HFFc6 (cell line): ENCODE data around the gene WDR91. TPM values are rescaled to one million over a fixed set of nuclear protein-coding genes. Genes with fewer than 3 reads are reported as not detected.

Experiments used
- DNase-seq: peaks from one replicate; pipeline ENCODE4 v3.0.0-alpha.2; 2018
- H3K27ac Mint-ChIP-seq: 2 replicates; pipeline ENCODE4 v1.8.0; 2020; ENCODE audit warnings: mild to moderate bottlenecking, mixed read lengths
- H3K27me3 Mint-ChIP-seq: 2 replicates; pipeline ENCODE4 v1.8.0; 2021; ENCODE audit warnings: mild to moderate bottlenecking, moderate library complexity, mixed read lengths; ENCODE audit not compliant: insufficient read depth
- H3K36me3 Mint-ChIP-seq: 2 replicates; pipeline ENCODE4 v1.8.0; 2021; ENCODE audit warnings: low read depth, mixed read lengths
- H3K4me1 Mint-ChIP-seq: 2 replicates; pipeline ENCODE4 v1.8.0; 2020; ENCODE audit warnings: low read depth, mixed read lengths
- H3K4me3 Mint-ChIP-seq: 2 replicates; pipeline ENCODE4 v1.8.0; 2020; ENCODE audit warnings: mild to moderate bottlenecking, moderate library complexity, mixed read lengths
- H3K9me3 Mint-ChIP-seq: 2 replicates; pipeline ENCODE4 v1.8.0; 2020; ENCODE audit warnings: mild to moderate bottlenecking, mixed read lengths
- CTCF ChIP-seq: fragments of 200-600 bp; sonication (generic); IDR thresholded peaks from 2 replicates; pipeline ENCODE4 v1.5.0; 2021; ENCODE audit warnings: antibody characterized with exemption, mild to moderate bottlenecking
- total RNA-seq, 6 experiments: library from RNA; stranded (reverse); fragmentation: NEBNext Ultra II Directional; extraction: Animal tissue kit (Norgen Biotek cat#: 25700); gene quantifications; 2 replicates in 1 of 6; 3 replicates in 5 of 6; pipeline ENCODE4 v1.2.3, GENCODE V29; 2021

Gene WDR91
- total RNA-seq, 6 experiments from 2014 or later = 7.5 to 12.4 (median 10.4) TPM

- Mint-ChIP-seq H3K27me3 (peaks cover 7% of the 10 kb centered on the region), H3K27ac (no peak overlapping the region), H3K4me3 (no peak overlapping the region), H3K36me3 (peaks cover 32% of the 10 kb centered on the region), H3K9me3 (peaks cover 31% of the 10 kb centered on the region), H3K4me1 (peaks cover 28% of the 10 kb centered on the region)
- no peak for TF ChIP-seq CTCF
- DNase-seq = no peak
Observed at GRCh38 chr7:135156290-135156689, 55.0 kb downstream of the WDR91 start.

- TF ChIP-seq CTCF = no peak
- H3K9me3 Mint-ChIP-seq = peaks cover 31% of the 10 kb centered on the region
- no peak for DNase-seq
- peaks cover 7% of the 10 kb centered on the region for H3K27me3 Mint-ChIP-seq
- no peak overlapping the region for H3K4me3 Mint-ChIP-seq
- H3K36me3 Mint-ChIP-seq = peaks cover 32% of the 10 kb centered on the region
- H3K4me1 Mint-ChIP-seq = peaks cover 16% of the 10 kb centered on the region
- no peak overlapping the region for H3K27ac Mint-ChIP-seq
Observed at GRCh38 chr7:135154734-135155133, 56.6 kb downstream of the WDR91 start.

DNA sequence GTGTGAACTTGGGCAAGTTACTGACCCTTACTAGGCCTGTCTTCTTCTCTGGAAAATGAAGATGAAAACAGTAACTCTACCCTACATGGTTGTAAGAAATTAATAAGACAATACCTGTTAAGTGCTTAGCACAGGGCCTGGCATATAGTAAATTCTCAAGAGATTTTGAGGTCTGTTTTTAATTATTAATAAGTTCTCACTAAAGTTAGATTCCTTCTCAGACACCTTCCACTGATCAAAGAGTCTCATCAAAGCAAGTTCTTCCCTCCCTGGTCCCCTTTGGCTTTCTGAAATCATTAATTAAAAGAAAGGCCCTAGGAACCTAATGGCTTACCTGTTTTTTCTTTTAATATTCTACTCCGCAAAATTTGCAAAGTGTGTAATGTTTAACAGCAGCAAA is 58.9 kb downstream of the WDR91 start:
- peaks cover 32% of the 10 kb centered on the region for H3K36me3 Mint-ChIP-seq

GRCh38 chr7:135151533-135151932 is 59.8 kb downstream of the WDR91 start:
- Mint-ChIP-seq H3K36me3 (peaks cover 26% of the 10 kb centered on the region), H3K27me3 (peaks cover 2% of the 10 kb centered on the region; the same call in 1 of the 2 replicates), H3K9me3 (peaks cover 25% of the 10 kb centered on the region), H3K27ac (no peak overlapping the region), H3K4me1 (peaks cover 38% of the 10 kb centered on the region), H3K4me3 (no peak overlapping the region)
- no peak for TF ChIP-seq CTCF
- no peak for DNase-seq

More for the DNA sequence above, 58.9 kb downstream of the WDR91 start:
- DNase-seq = no peak
- no peak for TF ChIP-seq CTCF
- H3K27me3 Mint-ChIP-seq = peaks cover 7% of the 10 kb centered on the region
- H3K4me3 Mint-ChIP-seq = no peak overlapping the region
- no peak overlapping the region for H3K27ac Mint-ChIP-seq
- H3K4me1 Mint-ChIP-seq = peaks cover 29% of the 10 kb centered on the region
- H3K9me3 Mint-ChIP-seq = peaks cover 31% of the 10 kb centered on the region

- Mint-ChIP-seq H3K27me3 (peaks cover 2% of the 10 kb centered on the region; the same call in 1 of the 2 replicates), H3K4me1 (peaks cover 42% of the 10 kb centered on the region), H3K4me3 (no peak overlapping the region), H3K9me3 (peaks cover 21% of the 10 kb centered on the region), H3K27ac (no peak overlapping the region), H3K36me3 (peaks cover 22% of the 10 kb centered on the region)
- no peak for TF ChIP-seq CTCF
- no peak for DNase-seq
Observed at GRCh38 chr7:135151132-135151531, 60.2 kb downstream of the WDR91 start.
